H54 (cell line): ENCODE measurements around the gene CCDC27.
A peak's percentile ranks its signal among the peaks of the same experiment; 100 is the strongest.

Source experiments
- DNase-seq: peaks from one replicate; pipeline ENCODE4 v3.0.0; 2011; ENCODE audit warnings: low spot score, mixed read lengths; ENCODE audit not compliant: insufficient read length
- FAIRE-seq: peaks from 3 replicates; lab custom pipeline; 2011; peaks lifted over from hg19 to GRCh38; lab: Jason Lieb, UNC
- POLR2A ChIP-seq: IDR thresholded peaks from 2 replicates; pipeline ENCODE4 v1.6.1; 2011; ENCODE audit warnings: low read depth, mild to moderate bottlenecking, low read length

Gene CCDC27

GRCh38 chr1:3774946-3775489 lies 22.8 kb downstream of the CCDC27 start:
- DNase-seq (peak; percentile 74), FAIRE-seq (no peak)
- no peak for TF ChIP-seq POLR2A

GRCh38 chr1:3775490-3776230 lies 23.4 kb downstream of the CCDC27 start:
- FAIRE-seq = no peak
- DNase-seq = peak; percentile 84
- TF ChIP-seq POLR2A = no peak

GRCh38 chr1:3776231-3776961 lies 24.1 kb downstream of the CCDC27 start:
- FAIRE-seq (no peak), DNase-seq (no peak)
- no peak for TF ChIP-seq POLR2A

- TF ChIP-seq POLR2A = no peak
- no peak for FAIRE-seq
Observed at GRCh38 chr1:3777078-3777547, 24.9 kb downstream of the CCDC27 start.

GRCh38 chr1:3777647-3778589 lies 25.7 kb downstream of the CCDC27 start:
- TF ChIP-seq POLR2A = no peak
- DNase-seq (no peak), FAIRE-seq (no peak)

More at GRCh38 chr1:3777078-3777547, 24.9 kb downstream of the CCDC27 start:
- no peak for DNase-seq

- no peak for FAIRE-seq
- DNase-seq = no peak
- TF ChIP-seq POLR2A = no peak
Observed at GRCh38 chr1:3778590-3779264, 26.5 kb downstream of the CCDC27 start.

GRCh38 chr1:3779265-3779911 lies 27.1 kb downstream of the CCDC27 start:
- TF ChIP-seq POLR2A = no peak

GRCh38 chr1:3779912-3780416 lies 27.7 kb downstream of the CCDC27 start:
- no peak for FAIRE-seq
- TF ChIP-seq POLR2A = no peak
- DNase-seq = no peak

More at GRCh38 chr1:3779265-3779911, 27.1 kb downstream of the CCDC27 start:
- DNase-seq (no peak), FAIRE-seq (no peak)

GRCh38 chr1:3780901-3781300 lies 28.7 kb downstream of the CCDC27 start:
- TF ChIP-seq POLR2A = no peak
- FAIRE-seq (no peak), DNase-seq (no peak)

- FAIRE-seq (no peak), DNase-seq (no peak)
- TF ChIP-seq POLR2A = no peak
Observed at GRCh38 chr1:3783651-3784474, 31.6 kb downstream of the CCDC27 start.

- no peak for DNase-seq
Observed at GRCh38 chr1:3785045-3785444, 32.8 kb downstream of the CCDC27 start.

More at GRCh38 chr1:3785045-3785444, 32.8 kb downstream of the CCDC27 start:
- no peak for FAIRE-seq
- TF ChIP-seq POLR2A = no peak
